H9 (cell line): Measurements from ENCODE around the gene JARID2. TPM values are rescaled to one million over a fixed set of nuclear protein-coding genes. Genes with fewer than 3 reads are reported as not detected.

ENCODE experiments used
- DNase-seq: peaks from one replicate; pipeline ENCODE4 v3.0.0-alpha.2; 2017
- H2AFZ ChIP-seq: one replicate; pipeline ENCODE4 v1.6.1; 2013; ENCODE audit warnings: mild to moderate bottlenecking, low read length, control low read depth, moderate library complexity
- H2AK5ac ChIP-seq: 2 replicates; pipeline ENCODE4 v1.6.1; 2013; ENCODE audit warnings: low read length, control low read depth, mixed read lengths; ENCODE audit not compliant: insufficient read length
- H2BK120ac ChIP-seq: one replicate; pipeline ENCODE4 v1.6.1; 2013; ENCODE audit warnings: low read depth, mild to moderate bottlenecking, low read length, control low read depth, inconsistent platforms; ENCODE audit not compliant: poor library complexity, severe bottlenecking
- H2BK12ac ChIP-seq: 2 replicates; pipeline ENCODE4 v1.6.1; 2013; ENCODE audit warnings: low read length, control low read depth, mixed read lengths, low read depth; ENCODE audit not compliant: insufficient read length
- H2BK15ac ChIP-seq: 2 replicates; pipeline ENCODE4 v1.6.1; 2013; ENCODE audit warnings: low read depth, low read length, control low read depth
- H2BK20ac ChIP-seq: one replicate; pipeline ENCODE4 v1.6.1; 2013; ENCODE audit warnings: low read depth, mild to moderate bottlenecking, low read length, control low read depth, inconsistent platforms; ENCODE audit not compliant: poor library complexity, severe bottlenecking
- H2BK5ac ChIP-seq: 2 replicates; pipeline ENCODE4 v1.6.1; 2013; ENCODE audit warnings: low read length, control low read depth, mixed read lengths; ENCODE audit not compliant: insufficient read length
- H3K14ac ChIP-seq: 2 replicates; pipeline ENCODE4 v1.6.1; 2013; ENCODE audit warnings: low read length, control low read depth; ENCODE audit not compliant: insufficient read depth
- H3K18ac ChIP-seq: 2 replicates; pipeline ENCODE4 v1.6.1; 2013; ENCODE audit warnings: low read depth, mild to moderate bottlenecking, mixed read lengths, low read length, control low read depth; ENCODE audit not compliant: insufficient read length
- H3K23ac ChIP-seq: 2 replicates; pipeline ENCODE4 v1.6.1; 2013; ENCODE audit warnings: low read length, control low read depth, mixed read lengths, low read depth; ENCODE audit not compliant: insufficient read length
- H3K23me2 ChIP-seq: 2 replicates; pipeline ENCODE4 v1.6.1; 2013; ENCODE audit warnings: low read depth, mild to moderate bottlenecking, mixed read lengths, low read length, control low read depth; ENCODE audit not compliant: insufficient read length, poor library complexity, severe bottlenecking
- H3K27ac ChIP-seq: 2 replicates; pipeline ENCODE4 v1.5.1; 2013; ENCODE audit warnings: low read length, control low read depth, mixed read lengths, low read depth; ENCODE audit not compliant: insufficient read length
- H3K27me3 ChIP-seq: 2 replicates; pipeline ENCODE4 v1.6.1; 2013; ENCODE audit warnings: low read length, control low read depth, inconsistent platforms; ENCODE audit not compliant: insufficient read depth
- H3K4ac ChIP-seq: 2 replicates; pipeline ENCODE4 v1.6.1; 2013; ENCODE audit warnings: low read depth, mild to moderate bottlenecking, control low read depth, inconsistent platforms, low read length, moderate library complexity
- H3K4me1 ChIP-seq: 2 replicates; pipeline ENCODE4 v1.6.1; 2013; ENCODE audit warnings: low read length, control low read depth, inconsistent platforms; ENCODE audit not compliant: insufficient read depth
- H3K4me2 ChIP-seq: 2 replicates; pipeline ENCODE4 v1.6.1; 2013; ENCODE audit warnings: low read length, control low read depth, mixed read lengths; ENCODE audit not compliant: insufficient read length, insufficient read depth
- H3K56ac ChIP-seq: 2 replicates; pipeline ENCODE4 v1.6.1; 2013; ENCODE audit warnings: low read depth, mild to moderate bottlenecking, mixed read lengths, low read length, control low read depth; ENCODE audit not compliant: insufficient read length
- H3K79me1 ChIP-seq: 2 replicates; pipeline ENCODE4 v1.6.1; 2013; ENCODE audit warnings: low read depth, mild to moderate bottlenecking, moderate library complexity, low read length, control low read depth, inconsistent platforms; ENCODE audit not compliant: insufficient read depth, poor library complexity, severe bottlenecking
- H3K79me2 ChIP-seq: 2 replicates; pipeline ENCODE4 v1.6.1; 2013; ENCODE audit warnings: low read length, control low read depth, inconsistent platforms; ENCODE audit not compliant: insufficient read depth
- H3K9ac ChIP-seq: 2 replicates; pipeline ENCODE4 v1.6.1; 2013; ENCODE audit warnings: low read length, control low read depth, mixed read lengths; ENCODE audit not compliant: insufficient read length; ENCODE audit errors: extremely low read depth
- H3K9me3 ChIP-seq: one replicate; pipeline ENCODE4 v1.6.1; 2013; ENCODE audit warnings: low read depth, low read length, inconsistent platforms; ENCODE audit not compliant: control insufficient read depth
- H3T11ph ChIP-seq: one replicate; pipeline ENCODE4 v1.6.1; 2013; ENCODE audit warnings: mild to moderate bottlenecking, low read length, control low read depth, inconsistent platforms
- H4K20me1 ChIP-seq: one replicate; pipeline ENCODE4 v1.6.1; 2013; ENCODE audit not compliant: control insufficient read depth, insufficient read length, insufficient read depth
- H4K5ac ChIP-seq: 2 replicates; pipeline ENCODE4 v1.6.1; 2013; ENCODE audit warnings: low read depth, mild to moderate bottlenecking, mixed read lengths, low read length, control low read depth; ENCODE audit not compliant: insufficient read length
- H4K8ac ChIP-seq: replicated peaks from 2 replicates; pipeline ENCODE4 v1.6.1; 2013; ENCODE audit warnings: low read length, control low read depth, mixed read lengths, low read depth; ENCODE audit not compliant: insufficient read length
- H4K91ac ChIP-seq: 2 replicates; pipeline ENCODE4 v1.6.1; 2013; ENCODE audit warnings: low read depth, mild to moderate bottlenecking, moderate library complexity, mixed read lengths, low read length, control low read depth; ENCODE audit not compliant: insufficient read length
- H3K27ac Mint-ChIP-seq, 3 experiments: 2 replicates in 2 of 3; 3 replicates in 1 of 3; pipeline ENCODE4 v1.8.0; 2020 to 2021; ENCODE audit warnings: mixed read lengths in 3 of 3, mild to moderate bottlenecking in 1 of 3, moderate library complexity in 1 of 3
- H3K27me3 Mint-ChIP-seq: 2 replicates; pipeline ENCODE4 v1.8.0; 2021; ENCODE audit warnings: low read depth, mild to moderate bottlenecking, moderate library complexity, mixed read lengths
- H3K36me3 Mint-ChIP-seq, 3 experiments: 2 replicates in 2 of 3; 3 replicates in 1 of 3; pipeline ENCODE4 v1.8.0; 2020 to 2021; ENCODE audit warnings: low read depth in 3 of 3, mixed read lengths in 3 of 3; ENCODE audit not compliant: insufficient read depth in 1 of 3
- H3K4me1 Mint-ChIP-seq, 2 experiments: 2 replicates each; pipeline ENCODE4 v1.8.0; 2020; ENCODE audit warnings: mixed read lengths in 2 of 2
- H3K4me3 Mint-ChIP-seq, 2 experiments: 2 replicates in 1 of 2; 3 replicates in 1 of 2; pipeline ENCODE4 v1.8.0; 2020 to 2021; ENCODE audit warnings: mild to moderate bottlenecking in 2 of 2, mixed read lengths in 2 of 2, moderate library complexity in 1 of 2
- H3K9me3 Mint-ChIP-seq, 2 experiments: 2 replicates in 1 of 2; 3 replicates in 1 of 2; pipeline ENCODE4 v1.8.0; 2020; ENCODE audit warnings: mild to moderate bottlenecking in 2 of 2, mixed read lengths in 2 of 2, moderate library complexity in 1 of 2
- CTCF ChIP-seq: fragments of 200-600 bp; sonication (generic); conservative IDR thresholded peaks from 3 replicates; pipeline ENCODE4 v1.8.0; 2021; ENCODE audit warnings: antibody characterized with exemption, mild to moderate bottlenecking
- WGBS: extraction: QIAGEN DNeasy Blood & Tissue Kit; methylation state at CpG from one replicate; pipeline ENCODE4 v1.1.7; 2013; ENCODE audit warnings: missing lambda C conversion rate, low lambda C conversion rate, mixed read lengths; ENCODE audit not compliant: insufficient read length; ENCODE audit errors: extremely low coverage; 5-methylcytosine and 5-hydroxymethylcytosine counted together
- total RNA-seq: library from RNA; stranded (reverse); gene quantifications from 2 replicates; pipeline ENCODE4 v1.2.1, GENCODE V29; 2021

Gene JARID2
- total RNA-seq, 1 experiment from 2014 or later, result 174 TPM

- no peaks in the 10 kb centered on the region; the same call in 1 of the 2 replicates for H3K27me3 Mint-ChIP-seq
- H3K56ac ChIP-seq, result no peak overlapping the region
- no peak for TF ChIP-seq CTCF
Observed at GRCh38 chr6:15515226-15515625, 269.4 kb downstream of the JARID2 start.

More at GRCh38 chr6:15515226-15515625, 269.4 kb downstream of the JARID2 start:
- Mint-ChIP-seq H3K4me3 (no peak overlapping the region; a peak in 1 of 5 replicates), H3K4me1 (no peaks in the 10 kb centered on the region; a peak in 1 of 4 replicates), H3K9me3 (no peaks in the 10 kb centered on the region), H3K27ac (peak overlapping the region; percentile 65 to 94 (median 79); a peak in 5 of 7 replicates), H3K36me3 (peaks cover 78 to 98% (median 94%) of the 10 kb centered on the region in 3 experiments)
- Histone ChIP-seq H2BK20ac (no peak overlapping the region), H2BK12ac (no peak overlapping the region), H3K9ac (no peak overlapping the region), H2AK5ac (no peak overlapping the region), H3K27ac (no peak overlapping the region), H2BK15ac (no peak overlapping the region), H2BK120ac (no peak overlapping the region), H3K23ac (no peak overlapping the region), H3K4me2 (no peak overlapping the region), H3K4me1 (no peaks in the 10 kb centered on the region), H3K27me3 (no peaks in the 10 kb centered on the region), H3T11ph (no peak overlapping the region), H3K18ac (no peak overlapping the region), H3K23me2 (no peaks in the 10 kb centered on the region), H4K8ac (no peak overlapping the region), H2BK5ac (no peak overlapping the region), H2AFZ (no peak overlapping the region), H4K20me1 (no peaks in the 10 kb centered on the region), H3K79me2 (no peaks in the 10 kb centered on the region), H3K79me1 (no peaks in the 10 kb centered on the region), H4K91ac (no peak overlapping the region), H3K14ac (no peak overlapping the region), H4K5ac (no peak overlapping the region), H3K4ac (no peak overlapping the region), H3K9me3 (no peaks in the 10 kb centered on the region)
- WGBS, result no CpG with 5 or more reads among the region's 6 CpGs
- no peak for DNase-seq
